ENCODE data around the gene NME7. TPM values are rescaled to one million over a fixed set of nuclear protein-coding genes. Genes with fewer than 3 reads are reported as not detected.
"Not testable (repeated sequence)": the region's sequence is repeated elsewhere in the genome, so short reads cannot be mapped to it uniquely, and the experiment has no call there.

NME7 gene
- total RNA-seq, 1 experiment from 2014 or later, result 30.3 TPM

- H3K27me3 ChIP-seq (ENCODE audit: control insufficient read depth, insufficient read depth, low read length); H3K9me3 ChIP-seq (ENCODE audit: control insufficient read depth, insufficient read depth, low read depth, low read length); H3K4me3 ChIP-seq (ENCODE audit: low read depth in 2 of 2, low read length in 2 of 2); DNase-seq (ENCODE audit: low read depth, low spot score); POLR2A ChIA-PET; ATAC-seq; CTCF ChIA-PET; in situ Hi-C loops (cut with HindIII; ENCODE audit: low pct_unique_long_range_greater_than_20kb, low sequenced_read_pairs); intact Hi-C loops (cut with micrococcal nuclease; ENCODE audit: unreplicated experiment); H3K36me3 ChIP-seq (ENCODE audit: control insufficient read depth, insufficient read depth, low read length); H3K27ac ChIP-seq (ENCODE audit: low read length); H3K4me1 ChIP-seq (ENCODE audit: control insufficient read depth, insufficient read depth, low read length); BruUV-seq (replicated peaks): not testable (repeated sequence)
Measured at GRCh38 chr1:169402578-169402977, 35.0 kb upstream of the NME7 start.

- H3K4me1 ChIP-seq (ENCODE audit: control insufficient read depth, insufficient read depth, low read length), result no peaks in the 10 kb centered on the region
- TF ChIP-seq POLR2AphosphoS5 (IDR thresholded peaks at IDR 0.05; ENCODE audit: low read depth, low read length), result no peak
- ChIA-PET POLR2A (no interaction called here), CTCF (no interaction called here)
- H3K36me3 ChIP-seq (ENCODE audit: control insufficient read depth, insufficient read depth, low read length), result no peaks in the 10 kb centered on the region; the same call in 1 of the 2 replicates
- BruUV-seq (replicated peaks), result no TSS peak
- no peak for ATAC-seq
- H3K27ac ChIP-seq (ENCODE audit: low read length), result no peak overlapping the region
- H3K9me3 ChIP-seq (ENCODE audit: control insufficient read depth, insufficient read depth, low read depth, low read length), result no peaks in the 10 kb centered on the region; the same call in 1 of the 2 replicates
- H3K27me3 ChIP-seq (ENCODE audit: control insufficient read depth, insufficient read depth, low read length), result no peaks in the 10 kb centered on the region
- intact Hi-C loops (cut with micrococcal nuclease; ENCODE audit: unreplicated experiment) (no loop called here), in situ Hi-C loops (cut with HindIII; ENCODE audit: low pct_unique_long_range_greater_than_20kb, low sequenced_read_pairs) (no loop called here)
- no peak overlapping the region for H3K4me3 ChIP-seq (ENCODE audit: low read depth in 2 of 2, low read length in 2 of 2)
- no peak for DNase-seq (ENCODE audit: low read depth, low spot score)
Measured at GRCh38 chr1:169395955-169396354, 28.4 kb upstream of the NME7 start.

GRCh38 chr1:169392406-169392805 lies 24.8 kb upstream of the NME7 start:
- in situ Hi-C loops (cut with HindIII; ENCODE audit: low pct_unique_long_range_greater_than_20kb, low sequenced_read_pairs) (no loop called here), intact Hi-C loops (cut with micrococcal nuclease; ENCODE audit: unreplicated experiment) (no loop called here)
- ChIA-PET POLR2A (interaction anchor here (0.6 kb wide), 1 partner anchor 127 kb away, joined by 5 read pairs; no protein-coding TSS in a partner anchor), CTCF (no interaction called here)
- no peak for TF ChIP-seq CTCF (IDR thresholded peaks at IDR 0.05)
- TF ChIP-seq POLR2AphosphoS5 (IDR thresholded peaks at IDR 0.05; ENCODE audit: low read depth, low read length), result no peak
- no peak for TF ChIP-seq SIN3A (IDR thresholded peaks at IDR 0.05; ENCODE audit: borderline replicate concordance, insufficient read depth, low read depth, low read length)
- TF ChIP-seq TCF7L2 (IDR thresholded peaks at IDR 0.05; ENCODE audit: low read depth, low read length), result no peak
- TF ChIP-seq, protein P1, sequence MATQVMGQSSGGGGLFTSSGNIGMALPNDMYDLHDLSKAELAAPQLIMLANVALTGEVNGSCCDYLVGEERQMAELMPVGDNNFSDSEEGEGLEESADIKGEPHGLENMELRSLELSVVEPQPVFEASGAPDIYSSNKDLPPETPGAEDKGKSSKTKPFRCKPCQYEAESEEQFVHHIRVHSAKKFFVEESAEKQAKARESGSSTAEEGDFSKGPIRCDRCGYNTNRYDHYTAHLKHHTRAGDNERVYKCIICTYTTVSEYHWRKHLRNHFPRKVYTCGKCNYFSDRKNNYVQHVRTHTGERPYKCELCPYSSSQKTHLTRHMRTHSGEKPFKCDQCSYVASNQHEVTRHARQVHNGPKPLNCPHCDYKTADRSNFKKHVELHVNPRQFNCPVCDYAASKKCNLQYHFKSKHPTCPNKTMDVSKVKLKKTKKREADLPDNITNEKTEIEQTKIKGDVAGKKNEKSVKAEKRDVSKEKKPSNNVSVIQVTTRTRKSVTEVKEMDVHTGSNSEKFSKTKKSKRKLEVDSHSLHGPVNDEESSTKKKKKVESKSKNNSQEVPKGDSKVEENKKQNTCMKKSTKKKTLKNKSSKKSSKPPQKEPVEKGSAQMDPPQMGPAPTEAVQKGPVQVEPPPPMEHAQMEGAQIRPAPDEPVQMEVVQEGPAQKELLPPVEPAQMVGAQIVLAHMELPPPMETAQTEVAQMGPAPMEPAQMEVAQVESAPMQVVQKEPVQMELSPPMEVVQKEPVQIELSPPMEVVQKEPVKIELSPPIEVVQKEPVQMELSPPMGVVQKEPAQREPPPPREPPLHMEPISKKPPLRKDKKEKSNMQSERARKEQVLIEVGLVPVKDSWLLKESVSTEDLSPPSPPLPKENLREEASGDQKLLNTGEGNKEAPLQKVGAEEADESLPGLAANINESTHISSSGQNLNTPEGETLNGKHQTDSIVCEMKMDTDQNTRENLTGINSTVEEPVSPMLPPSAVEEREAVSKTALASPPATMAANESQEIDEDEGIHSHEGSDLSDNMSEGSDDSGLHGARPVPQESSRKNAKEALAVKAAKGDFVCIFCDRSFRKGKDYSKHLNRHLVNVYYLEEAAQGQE (IDR thresholded peaks at IDR 0.05; ENCODE audit: insufficient read depth in 1 of 2, low read depth in 2 of 2, low read length in 1 of 2), result no peak
- Histone ChIP-seq H3K36me3 (ENCODE audit: control insufficient read depth, insufficient read depth, low read length) (peaks cover 13% of the 10 kb centered on the region), H3K27me3 (ENCODE audit: control insufficient read depth, insufficient read depth, low read length) (no peaks in the 10 kb centered on the region), H3K9me3 (ENCODE audit: control insufficient read depth, insufficient read depth, low read depth, low read length) (no peaks in the 10 kb centered on the region), H3K27ac (ENCODE audit: low read length) (no peak overlapping the region), H3K4me3 (ENCODE audit: low read depth in 2 of 2, low read length in 2 of 2) (no peak overlapping the region), H3K4me1 (ENCODE audit: control insufficient read depth, insufficient read depth, low read length) (no peaks in the 10 kb centered on the region)
- DNase-seq (ENCODE audit: low read depth, low spot score) (no peak), ATAC-seq (no peak)
- no TSS peak for BruUV-seq (replicated peaks)
